Hippocampal formation (tissue), 2 donors: ENCODE measurements around the gene DARS2.
"Not testable (repeated sequence)": the region's sequence is repeated elsewhere in the genome, so short reads cannot be mapped to it uniquely, and the experiment has no call there.

Source experiments
- DNase-seq, 2 donors: peaks; one replicate each; lab custom pipeline; 2025; lab: John Stamatoyannopoulos, UW

DARS2 gene

DNA sequence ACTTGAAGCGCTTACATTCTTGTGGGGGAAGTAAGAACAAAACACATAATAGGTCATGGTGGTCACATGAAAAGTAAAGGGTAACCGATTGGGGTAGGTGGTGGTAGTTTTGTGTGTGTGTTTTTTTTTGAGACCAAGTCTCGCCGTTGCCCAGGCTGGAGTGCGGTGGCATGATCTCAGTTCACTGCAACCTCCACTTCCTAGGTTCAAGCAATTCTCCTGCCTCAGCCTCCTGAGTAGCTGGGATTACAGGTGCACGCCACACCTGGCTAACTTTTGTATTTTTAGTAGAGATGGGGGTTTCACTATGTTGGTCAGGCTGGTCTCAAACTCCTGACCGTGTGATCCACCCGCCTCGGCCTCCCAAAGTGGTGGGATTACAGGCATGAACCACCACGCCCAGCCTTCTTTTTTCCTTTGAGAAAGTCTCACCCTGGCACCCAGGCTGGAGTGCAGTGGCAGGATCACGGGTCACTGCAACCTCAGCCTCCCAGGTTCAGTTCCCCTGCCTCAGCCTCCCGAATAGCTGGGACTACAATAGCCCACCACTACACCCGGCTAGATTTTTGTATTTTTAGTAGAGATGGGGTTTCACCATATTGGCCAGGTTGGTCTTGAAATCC lies 37.8 kb downstream of the DARS2 start:
- not testable (repeated sequence) for DNase-seq

GRCh38 chr1:173862769-173863223 lies 38.3 kb downstream of the DARS2 start:
- no peak for DNase-seq

DNA sequence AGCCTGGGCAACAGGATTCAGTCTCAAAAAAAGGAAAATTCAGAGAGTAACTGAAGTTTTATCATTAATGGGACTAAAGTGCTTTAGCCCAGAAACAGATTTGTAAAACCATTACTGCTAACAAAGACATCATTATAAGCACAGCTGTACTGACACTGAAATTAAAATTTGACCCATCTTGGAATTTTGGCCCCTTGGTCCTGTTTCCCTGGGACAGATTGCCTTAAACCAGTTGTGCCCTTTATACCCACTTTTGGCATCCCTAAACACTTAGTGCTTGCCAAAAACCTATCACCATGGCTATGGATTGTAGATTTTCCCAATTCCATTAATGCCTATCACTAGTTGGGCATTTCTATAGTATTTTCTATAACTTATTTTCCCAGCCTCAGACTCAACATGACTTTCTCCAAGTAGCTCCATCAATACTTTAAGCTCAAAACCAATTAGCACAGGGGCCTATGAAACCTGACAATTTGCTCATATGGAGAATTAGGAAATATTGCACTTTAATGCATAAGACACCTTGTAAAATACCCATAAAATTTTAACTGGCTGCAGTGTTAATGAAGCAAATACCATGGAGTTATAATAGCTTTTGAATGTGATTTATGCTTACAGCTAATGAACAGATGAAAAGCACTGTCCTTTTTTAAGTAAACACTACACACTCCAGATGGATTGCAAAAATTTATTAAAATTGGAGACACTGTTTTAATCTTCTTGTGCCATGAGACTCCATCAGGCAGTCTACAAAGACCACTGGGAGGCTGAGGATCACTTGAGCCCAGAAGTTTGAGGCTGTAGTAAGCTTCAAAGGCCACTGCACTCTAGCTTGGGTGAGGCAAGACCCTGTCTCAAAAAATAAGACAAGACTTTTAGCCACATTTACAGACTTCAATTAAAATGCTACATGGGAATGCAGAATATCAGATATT lies 39.0 kb downstream of the DARS2 start:
- DNase-seq, result no peak

DNA sequence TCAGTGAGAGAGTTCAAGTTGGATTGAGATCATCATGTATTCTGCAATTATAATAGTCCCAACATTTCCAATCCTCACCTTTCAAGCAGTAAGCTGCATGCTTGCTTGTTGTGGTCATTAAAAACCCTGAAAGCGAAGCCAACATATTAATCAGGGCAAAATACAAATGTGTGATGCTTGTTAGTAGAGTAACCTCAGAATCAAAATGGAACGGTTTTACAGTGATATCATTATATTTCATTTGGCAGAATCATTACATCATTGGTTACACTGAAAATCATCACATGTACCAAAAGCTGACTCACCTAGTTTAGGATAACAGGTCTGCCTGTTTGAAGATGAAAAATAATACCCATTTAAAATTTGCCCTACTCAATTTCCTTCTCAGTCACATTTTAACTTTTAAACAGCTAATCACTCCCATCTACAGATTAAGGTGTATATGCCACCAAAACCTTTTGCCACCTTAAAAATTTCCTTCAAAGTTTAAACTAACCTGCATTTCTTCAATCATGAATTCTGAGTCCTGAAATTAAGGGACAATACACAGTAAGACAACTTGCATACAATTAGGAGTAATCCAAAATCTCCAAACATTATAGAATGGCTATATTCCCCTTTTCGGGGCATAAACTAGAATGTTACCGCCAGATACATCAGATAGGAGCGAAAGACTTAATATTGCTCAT lies 39.9 kb downstream of the DARS2 start:
- DNase-seq, result no peak

DNA sequence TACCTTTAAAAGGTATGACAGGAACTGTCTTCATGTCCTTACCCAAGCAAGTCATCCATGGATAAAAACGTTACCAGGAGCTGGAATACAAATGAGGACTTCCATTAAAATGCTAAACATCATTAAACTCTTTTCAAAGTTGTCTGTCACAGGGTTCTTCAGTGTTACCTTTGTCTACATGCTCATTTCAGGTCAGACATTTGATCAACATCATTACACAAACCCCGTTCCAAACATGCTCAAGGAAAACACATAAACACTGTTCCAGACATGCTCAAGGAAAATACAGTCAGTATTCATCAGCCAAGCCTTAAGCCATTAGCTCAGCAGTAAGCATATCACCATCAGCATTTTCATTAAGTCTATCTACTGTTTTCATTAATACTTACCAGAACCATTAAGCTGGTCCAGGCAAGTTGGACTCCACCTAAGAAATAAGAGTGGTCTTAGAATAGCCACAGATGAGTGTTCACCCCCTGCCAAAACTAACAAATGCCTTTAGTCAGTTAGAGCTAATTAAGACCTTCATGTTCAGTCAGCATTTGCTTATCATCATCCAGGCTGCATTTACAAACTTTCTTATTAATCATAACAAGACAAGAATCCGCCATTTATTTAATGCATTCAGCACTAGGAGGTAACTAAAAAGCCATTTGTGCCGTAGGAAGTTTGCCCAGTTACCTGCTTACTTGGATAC lies 41.1 kb downstream of the DARS2 start:
- DNase-seq, result no peak

DNA sequence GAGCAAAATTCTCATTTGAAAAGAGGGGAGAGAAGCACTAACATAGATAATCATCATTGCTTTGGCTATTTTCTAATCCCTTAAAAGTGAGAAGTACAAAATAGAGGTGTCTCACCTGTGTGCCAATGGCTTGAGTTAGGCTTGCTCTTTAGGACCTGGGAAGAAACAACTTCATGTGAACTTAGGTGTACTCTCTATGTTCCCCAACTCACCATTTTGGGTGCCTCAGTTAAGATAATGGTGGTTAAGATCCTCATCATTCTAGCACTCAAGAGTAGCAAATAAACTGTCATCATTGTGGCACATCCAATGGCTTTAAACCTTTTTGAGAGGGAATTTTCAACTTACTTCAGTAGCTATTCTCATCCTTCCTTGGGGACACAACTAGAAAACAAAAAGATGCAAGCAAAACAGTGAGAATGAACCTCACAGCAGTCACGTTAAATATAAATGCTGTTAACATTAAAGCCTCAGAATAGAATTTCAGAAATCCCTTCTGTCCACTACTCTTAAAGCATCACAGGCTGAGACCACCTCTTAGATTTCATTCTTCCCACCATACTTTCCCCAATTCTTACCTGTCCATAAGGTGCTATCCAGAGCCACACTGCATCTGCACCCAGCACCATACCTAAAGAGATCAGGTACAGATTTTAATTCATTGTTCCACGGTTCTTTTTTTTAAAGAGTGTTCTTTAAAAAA lies 42.1 kb downstream of the DARS2 start:
- DNase-seq, result no peak

- DNase-seq, result no peak
Measured at GRCh38 chr1:173867141-173867752, 42.8 kb downstream of the DARS2 start.

DNA sequence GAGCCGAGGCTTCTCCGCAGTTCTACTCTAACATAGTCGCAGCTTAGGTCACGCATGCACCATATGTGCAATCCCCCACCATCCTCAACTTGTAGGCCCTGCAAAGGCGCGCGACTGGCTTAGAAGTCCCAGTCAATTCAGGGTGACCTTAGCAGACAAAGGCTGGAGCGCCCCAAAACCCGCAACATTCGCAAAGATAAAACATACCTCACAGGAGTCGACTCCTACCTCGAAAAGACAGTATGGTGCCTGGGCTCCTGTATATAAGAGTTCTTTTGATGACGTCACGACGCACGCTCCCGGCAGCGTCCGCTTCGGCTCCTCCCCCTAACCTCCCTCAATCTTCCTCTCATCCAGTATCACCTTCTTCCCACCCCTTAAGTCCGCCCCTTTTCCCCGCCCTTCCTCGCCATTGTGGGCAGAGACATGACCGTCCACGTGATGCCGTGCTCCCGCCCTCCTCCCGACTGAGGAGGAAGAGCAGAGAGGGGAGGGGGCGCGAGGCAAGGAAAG lies 43.3 kb downstream of the DARS2 start, which contains the start of gene GAS5:
TSS of gene GAS5 (minus strand) at position 237 of the 513 bp plus-strand sequence.
- DNase-seq, result peak; percentile 97 to 99

GRCh38 chr1:173868266-173869020 lies 44.0 kb downstream of the DARS2 start, which contains the start of gene ZBTB37:
TSS of gene ZBTB37 (plus strand) at chr1:173868380. CDS start at chr1:173870226, 1,846 bp downstream.
- DNase-seq, result peak in 1 of 2 donors; percentile 80

- DNase-seq, result no peak
Measured at GRCh38 chr1:173869021-173869359, 44.5 kb downstream of the DARS2 start.

DNA sequence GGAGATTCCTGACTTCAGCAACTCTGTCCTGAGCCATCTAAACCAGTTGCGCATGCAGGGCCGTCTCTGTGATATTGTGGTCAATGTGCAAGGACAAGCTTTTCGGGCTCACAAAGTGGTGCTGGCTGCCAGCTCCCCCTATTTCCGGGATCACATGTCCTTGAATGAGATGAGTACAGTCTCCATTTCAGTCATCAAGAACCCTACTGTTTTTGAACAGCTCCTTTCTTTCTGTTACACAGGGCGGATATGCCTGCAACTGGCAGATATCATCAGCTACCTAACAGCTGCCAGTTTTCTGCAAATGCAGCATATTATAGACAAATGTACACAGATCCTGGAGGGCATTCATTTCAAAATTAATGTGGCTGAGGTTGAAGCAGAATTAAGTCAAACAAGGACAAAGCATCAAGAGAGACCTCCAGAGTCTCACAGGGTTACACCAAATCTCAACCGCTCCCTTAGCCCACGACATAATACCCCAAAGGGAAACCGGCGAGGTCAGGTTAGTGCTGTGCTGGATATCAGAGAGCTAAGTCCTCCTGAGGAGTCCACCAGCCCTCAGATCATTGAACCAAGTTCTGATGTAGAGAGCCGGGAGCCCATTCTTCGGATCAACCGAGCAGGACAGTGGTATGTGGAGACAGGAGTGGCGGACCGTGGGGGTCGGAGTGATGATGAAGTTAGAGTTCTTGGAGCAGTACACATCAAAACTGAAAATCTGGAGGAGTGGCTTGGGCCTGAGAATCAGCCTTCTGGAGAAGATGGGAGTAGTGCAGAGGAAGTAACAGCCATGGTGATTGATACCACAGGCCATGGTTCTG lies 46.0 kb downstream of the DARS2 start:
- DNase-seq, result peak in 1 of 2 donors; percentile 6

- no peak for DNase-seq
Measured at GRCh38 chr1:173871091-173871490, 46.6 kb downstream of the DARS2 start.

DNA sequence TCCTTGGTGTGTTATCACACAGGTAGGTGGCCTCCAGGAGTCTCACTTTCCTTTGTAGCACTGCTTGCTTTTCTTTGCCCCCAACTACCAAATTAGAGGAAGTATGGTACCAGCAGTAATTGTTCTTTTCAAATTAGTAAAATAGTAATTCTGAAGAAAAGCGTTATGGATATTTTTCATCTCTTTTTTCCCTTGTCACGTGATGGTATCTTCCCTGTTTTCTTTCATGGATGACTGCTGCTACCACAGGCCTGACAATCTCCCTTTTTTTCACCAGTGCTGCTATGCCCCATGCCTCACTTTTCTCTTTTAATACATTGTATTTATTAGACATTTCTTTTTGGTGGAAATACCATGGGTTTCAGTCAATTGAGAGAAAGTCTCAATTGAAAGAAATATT lies 47.0 kb downstream of the DARS2 start:
- no peak for DNase-seq

GRCh38 chr1:173876732-173877131 lies 52.3 kb downstream of the DARS2 start:
- DNase-seq, result no peak

DNA sequence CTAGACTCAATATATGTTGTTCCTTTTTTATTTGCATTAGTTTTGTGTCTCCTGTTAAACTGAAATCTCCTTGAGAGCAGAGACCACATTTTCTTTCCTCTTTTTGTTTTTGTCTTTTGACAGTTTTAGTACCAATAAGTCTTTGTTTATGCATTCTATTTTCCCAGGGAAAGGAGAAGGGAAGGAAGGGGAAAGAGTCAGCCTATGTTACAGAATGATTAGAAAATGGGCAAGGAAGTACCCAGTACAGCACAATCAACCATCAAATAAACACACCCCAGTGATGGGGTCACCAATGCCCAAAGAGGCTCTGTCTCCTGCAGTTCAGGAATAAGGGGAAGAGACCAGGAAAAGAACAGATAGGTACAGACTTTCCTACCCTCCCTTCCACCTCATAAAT lies 53.8 kb downstream of the DARS2 start:
- no peak for DNase-seq

GRCh38 chr1:173881117-173881516 lies 56.6 kb downstream of the DARS2 start:
- DNase-seq, result not testable (repeated sequence)

- no peak for DNase-seq
Measured at GRCh38 chr1:173884701-173885100, 60.2 kb downstream of the DARS2 start.

GRCh38 chr1:173886746-173887611 lies 62.5 kb downstream of the DARS2 start:
- DNase-seq, result no peak
